Measurements from ENCODE around the gene CDC42BPA.

Gene CDC42BPA

GRCh38 chr1:227335242-227336020, 17.1 kb upstream of the CDC42BPA start:
- DNase-seq: no peak

GRCh38 chr1:227333423-227333822, 15.1 kb upstream of the CDC42BPA start:
- DNase-seq: no peak

GRCh38 chr1:227330279-227331076, 12.2 kb upstream of the CDC42BPA start:
- DNase-seq: no peak

- no peak for DNase-seq
These were observed 10.2 kb upstream of the CDC42BPA start for GRCh38 chr1:227328405-227329019.

- no peak for DNase-seq
These were observed 6.9 kb upstream of the CDC42BPA start for GRCh38 chr1:227325156-227325555.

- DNase-seq: no peak
These were observed 5.6 kb upstream of the CDC42BPA start for GRCh38 chr1:227323967-227324268.

- no peak for DNase-seq
These were observed 5.1 kb upstream of the CDC42BPA start for GRCh38 chr1:227323171-227323966.

- no peak for DNase-seq
These were observed 4.1 kb upstream of the CDC42BPA start for GRCh38 chr1:227322376-227322775.

GRCh38 chr1:227321035-227321434, 2.7 kb upstream of the CDC42BPA start:
- DNase-seq: no peak

GRCh38 chr1:227320476-227320875, 2.2 kb upstream of the CDC42BPA start:
- DNase-seq: peak in 1 of 56 donors; percentile 10

- DNase-seq: peak in 51 of 56 donors; percentile 9 to 80 (median 47)
These were observed 738 bp upstream of the CDC42BPA start for GRCh38 chr1:227318853-227319607.

- peak in 47 of 56 donors; percentile 6 to 86 (median 56) for DNase-seq
These were observed 723 bp downstream of the CDC42BPA start for GRCh38 chr1:227317523-227318015.

- peak in 2 of 56 donors; percentile 14 to 21 for DNase-seq
These were observed 1.3 kb downstream of the CDC42BPA start for GRCh38 chr1:227317011-227317451.

- no peak for DNase-seq
These were observed 1.8 kb downstream of the CDC42BPA start for GRCh38 chr1:227316456-227316855.

- DNase-seq: peak in 4 of 56 donors; percentile 2 to 30 (median 8)
These were observed 2.5 kb downstream of the CDC42BPA start for GRCh38 chr1:227315629-227316346.

- DNase-seq: no peak
These were observed 4.1 kb downstream of the CDC42BPA start for GRCh38 chr1:227314014-227314848.

GRCh38 chr1:227312361-227313025, 5.8 kb downstream of the CDC42BPA start:
- DNase-seq: no peak

- DNase-seq: no peak
These were observed 6.8 kb downstream of the CDC42BPA start for GRCh38 chr1:227311389-227312001.

Data from amygdala (tissue), 56 donors.